GM18909 (cell line): ENCODE measurements around the gene TMEM117.
"Not testable (repeated sequence)": the region's sequence is repeated elsewhere in the genome, so short reads cannot be mapped to it uniquely, and the experiment has no call there.

ENCODE experiments used
- ATAC-seq: cut with Tn5 transposase; IDR thresholded peaks from one replicate; pipeline ENCODE4 v1.9.1; 2021; ENCODE audit warnings: mild to moderate bottlenecking; ENCODE audit not compliant: unreplicated experiment, poor library complexity

The TMEM117 gene

GRCh38 chr12:44159216-44159615, 323.3 kb downstream of the TMEM117 start:
- ATAC-seq: no peak

- no peak for ATAC-seq
These were observed 324.0 kb downstream of the TMEM117 start for GRCh38 chr12:44159862-44160261.

GRCh38 chr12:44162961-44163360, 327.1 kb downstream of the TMEM117 start:
- ATAC-seq: no peak

- ATAC-seq: no peak
These were observed 338.2 kb downstream of the TMEM117 start for GRCh38 chr12:44174053-44174452.

- peak; percentile 87 for ATAC-seq
These were observed 348.8 kb downstream of the TMEM117 start for GRCh38 chr12:44184499-44185206.

- ATAC-seq: peak; percentile 97
These were observed 357.4 kb downstream of the TMEM117 start for GRCh38 chr12:44193281-44193680.

- ATAC-seq: not testable (repeated sequence)
These were observed 359.8 kb downstream of the TMEM117 start for GRCh38 chr12:44195719-44196118.

GRCh38 chr12:44206045-44206444, 370.2 kb downstream of the TMEM117 start:
- no peak for ATAC-seq

GRCh38 chr12:44217146-44217883, 381.4 kb downstream of the TMEM117 start:
- ATAC-seq: no peak

GRCh38 chr12:44223736-44224135, 387.9 kb downstream of the TMEM117 start:
- no peak for ATAC-seq

- ATAC-seq: no peak
These were observed 388.7 kb downstream of the TMEM117 start for GRCh38 chr12:44224399-44225148.

GRCh38 chr12:44225149-44225510, 389.2 kb downstream of the TMEM117 start:
- no peak for ATAC-seq

- ATAC-seq: no peak
These were observed 391.7 kb downstream of the TMEM117 start for GRCh38 chr12:44227616-44228015.

GRCh38 chr12:44229846-44230245, 394.0 kb downstream of the TMEM117 start:
- no peak for ATAC-seq

GRCh38 chr12:44235674-44236073, 399.8 kb downstream of the TMEM117 start:
- ATAC-seq: no peak

- no peak for ATAC-seq
These were observed 404.3 kb downstream of the TMEM117 start for GRCh38 chr12:44240186-44240585.

- ATAC-seq: no peak
These were observed 410.1 kb downstream of the TMEM117 start for GRCh38 chr12:44245932-44246331.

- no peak for ATAC-seq
These were observed 410.7 kb downstream of the TMEM117 start for GRCh38 chr12:44246482-44247105.

- ATAC-seq: no peak
These were observed 411.7 kb downstream of the TMEM117 start for GRCh38 chr12:44247588-44247987.

GRCh38 chr12:44248436-44248835, 412.6 kb downstream of the TMEM117 start:
- ATAC-seq: no peak

- ATAC-seq: not testable (repeated sequence)
These were observed 414.6 kb downstream of the TMEM117 start for GRCh38 chr12:44250440-44250839.
